ENCODE data around the gene ALPL.

Gene ALPL

GRCh38 chr1:21594935-21595897 is 86.0 kb downstream of the ALPL start:
- no peaks in the 10 kb centered on the region for H3K9me3 ChIP-seq (ENCODE audit: control insufficient read depth in 1 of 2, low read length in 2 of 2)
- no peaks in the 10 kb centered on the region for H3K36me3 ChIP-seq (ENCODE audit: control insufficient read depth in 1 of 2, insufficient read depth in 2 of 2, low read length in 2 of 2)

GRCh38 chr1:21596174-21596573 is 87.0 kb downstream of the ALPL start:
- H3K9me3 ChIP-seq (ENCODE audit: control insufficient read depth in 1 of 2, low read length in 2 of 2): no peaks in the 10 kb centered on the region
- no peak overlapping the region for H3K27ac ChIP-seq (ENCODE audit: low read length)
- H3K36me3 ChIP-seq (ENCODE audit: control insufficient read depth in 1 of 2, insufficient read depth in 2 of 2, low read length in 2 of 2): no peaks in the 10 kb centered on the region
- H3K27me3 ChIP-seq (ENCODE audit: low read depth, low read length): no peaks in the 10 kb centered on the region
- H3K4me1 ChIP-seq (ENCODE audit: control insufficient read depth in 1 of 2, insufficient read depth in 2 of 2, low read length in 2 of 2): no peaks in the 10 kb centered on the region
- no peak overlapping the region for H3K4me3 ChIP-seq (ENCODE audit: low read depth in 1 of 2, low read length in 2 of 2)

More at GRCh38 chr1:21594935-21595897, 86.0 kb downstream of the ALPL start:
- no peak overlapping the region for H3K27ac ChIP-seq (ENCODE audit: low read length)
- H3K27me3 ChIP-seq (ENCODE audit: low read depth, low read length): no peaks in the 10 kb centered on the region
- H3K4me3 ChIP-seq (ENCODE audit: low read depth in 1 of 2, low read length in 2 of 2): no peak overlapping the region
- peaks cover 0 to 3% of the 10 kb centered on the region in 2 donors for H3K4me1 ChIP-seq (ENCODE audit: control insufficient read depth in 1 of 2, insufficient read depth in 2 of 2, low read length in 2 of 2)

GRCh38 chr1:21596628-21597027 is 87.4 kb downstream of the ALPL start:
- Histone ChIP-seq H3K4me3 (ENCODE audit: low read depth in 1 of 2, low read length in 2 of 2) (no peak overlapping the region), H3K9me3 (ENCODE audit: control insufficient read depth in 1 of 2, low read length in 2 of 2) (no peaks in the 10 kb centered on the region), H3K27me3 (ENCODE audit: low read depth, low read length) (no peaks in the 10 kb centered on the region), H3K4me1 (ENCODE audit: control insufficient read depth in 1 of 2, insufficient read depth in 2 of 2, low read length in 2 of 2) (no peaks in the 10 kb centered on the region), H3K36me3 (ENCODE audit: control insufficient read depth in 1 of 2, insufficient read depth in 2 of 2, low read length in 2 of 2) (no peaks in the 10 kb centered on the region), H3K27ac (ENCODE audit: low read length) (no peak overlapping the region)

GRCh38 chr1:21597753-21598152 is 88.5 kb downstream of the ALPL start:
- H3K4me3 ChIP-seq (ENCODE audit: low read depth in 1 of 2, low read length in 2 of 2): no peak overlapping the region
- no peaks in the 10 kb centered on the region for H3K27me3 ChIP-seq (ENCODE audit: low read depth, low read length)
- no peaks in the 10 kb centered on the region for H3K36me3 ChIP-seq (ENCODE audit: control insufficient read depth in 1 of 2, insufficient read depth in 2 of 2, low read length in 2 of 2)
- H3K4me1 ChIP-seq (ENCODE audit: control insufficient read depth in 1 of 2, insufficient read depth in 2 of 2, low read length in 2 of 2): no peaks in the 10 kb centered on the region
- no peak overlapping the region for H3K27ac ChIP-seq (ENCODE audit: low read length)
- H3K9me3 ChIP-seq (ENCODE audit: control insufficient read depth in 1 of 2, low read length in 2 of 2): no peaks in the 10 kb centered on the region

DNA sequence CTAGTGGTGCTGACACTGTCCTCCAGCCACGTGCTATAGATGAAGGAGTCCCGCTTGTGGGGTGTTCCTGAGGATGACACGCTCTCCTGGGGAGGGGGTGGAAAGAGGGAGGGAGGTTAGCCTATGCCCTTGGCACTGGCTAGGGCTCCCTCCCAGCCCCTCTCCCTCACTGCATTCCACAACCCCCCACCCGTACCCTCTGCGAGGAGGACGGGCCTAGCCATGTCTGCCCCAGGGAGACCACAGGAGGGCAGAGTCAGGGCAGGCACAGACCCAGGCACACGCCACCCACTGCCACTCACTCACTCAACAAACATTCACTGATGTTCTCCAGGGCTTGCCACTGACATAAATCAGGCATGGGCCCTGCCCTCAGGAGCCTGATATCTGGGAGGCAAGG is 89.2 kb downstream of the ALPL start:
- Histone ChIP-seq H3K36me3 (ENCODE audit: control insufficient read depth in 1 of 2, insufficient read depth in 2 of 2, low read length in 2 of 2) (no peaks in the 10 kb centered on the region), H3K4me3 (ENCODE audit: low read depth in 1 of 2, low read length in 2 of 2) (no peak overlapping the region), H3K4me1 (ENCODE audit: control insufficient read depth in 1 of 2, insufficient read depth in 2 of 2, low read length in 2 of 2) (no peaks in the 10 kb centered on the region), H3K9me3 (ENCODE audit: control insufficient read depth in 1 of 2, low read length in 2 of 2) (no peaks in the 10 kb centered on the region), H3K27ac (ENCODE audit: low read length) (no peak overlapping the region), H3K27me3 (ENCODE audit: low read depth, low read length) (no peaks in the 10 kb centered on the region)

- Histone ChIP-seq H3K4me1 (ENCODE audit: control insufficient read depth in 1 of 2, insufficient read depth in 2 of 2, low read length in 2 of 2) (no peaks in the 10 kb centered on the region), H3K27me3 (ENCODE audit: low read depth, low read length) (no peaks in the 10 kb centered on the region)
Observed at GRCh38 chr1:21598904-21599303, 89.7 kb downstream of the ALPL start.

DNA sequence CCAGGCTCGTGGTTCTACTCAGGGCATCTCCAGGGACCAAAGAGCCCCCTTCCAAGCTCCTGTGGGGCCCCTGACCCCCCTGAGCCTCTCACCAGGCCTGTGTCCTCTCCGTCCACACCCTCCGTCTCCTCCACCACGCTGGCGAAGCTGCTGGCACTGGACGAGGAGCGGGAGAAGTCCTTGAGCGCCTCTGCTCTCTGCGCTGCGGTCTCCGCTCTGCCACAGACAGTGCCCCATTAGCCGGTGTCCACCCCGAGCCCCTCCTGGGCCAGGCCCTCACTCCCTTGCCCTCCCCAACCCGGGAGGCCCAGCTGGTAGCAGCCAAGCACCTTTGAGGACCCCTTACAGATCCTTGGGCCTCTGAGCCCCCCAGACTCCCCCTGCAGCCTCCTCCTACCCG is 90.2 kb downstream of the ALPL start:
- no peaks in the 10 kb centered on the region for H3K36me3 ChIP-seq (ENCODE audit: control insufficient read depth in 1 of 2, insufficient read depth in 2 of 2, low read length in 2 of 2)
- no peaks in the 10 kb centered on the region for H3K4me1 ChIP-seq (ENCODE audit: control insufficient read depth in 1 of 2, insufficient read depth in 2 of 2, low read length in 2 of 2)
- H3K27ac ChIP-seq (ENCODE audit: low read length): no peak overlapping the region
- H3K9me3 ChIP-seq (ENCODE audit: control insufficient read depth in 1 of 2, low read length in 2 of 2): no peaks in the 10 kb centered on the region
- no peak overlapping the region for H3K4me3 ChIP-seq (ENCODE audit: low read depth in 1 of 2, low read length in 2 of 2)
- no peaks in the 10 kb centered on the region for H3K27me3 ChIP-seq (ENCODE audit: low read depth, low read length)

More at GRCh38 chr1:21598904-21599303, 89.7 kb downstream of the ALPL start:
- Histone ChIP-seq H3K9me3 (ENCODE audit: control insufficient read depth in 1 of 2, low read length in 2 of 2) (no peaks in the 10 kb centered on the region), H3K36me3 (ENCODE audit: control insufficient read depth in 1 of 2, insufficient read depth in 2 of 2, low read length in 2 of 2) (no peaks in the 10 kb centered on the region), H3K27ac (ENCODE audit: low read length) (no peak overlapping the region), H3K4me3 (ENCODE audit: low read depth in 1 of 2, low read length in 2 of 2) (no peak overlapping the region)

GRCh38 chr1:21601278-21602048 is 92.2 kb downstream of the ALPL start:
- no peak overlapping the region for H3K27ac ChIP-seq (ENCODE audit: low read length)
- H3K36me3 ChIP-seq (ENCODE audit: control insufficient read depth in 1 of 2, insufficient read depth in 2 of 2, low read length in 2 of 2): no peaks in the 10 kb centered on the region
- no peaks in the 10 kb centered on the region for H3K4me1 ChIP-seq (ENCODE audit: control insufficient read depth in 1 of 2, insufficient read depth in 2 of 2, low read length in 2 of 2)
- no peak overlapping the region for H3K4me3 ChIP-seq (ENCODE audit: low read depth in 1 of 2, low read length in 2 of 2)
- no peaks in the 10 kb centered on the region for H3K27me3 ChIP-seq (ENCODE audit: low read depth, low read length)
- no peaks in the 10 kb centered on the region for H3K9me3 ChIP-seq (ENCODE audit: control insufficient read depth in 1 of 2, low read length in 2 of 2)

GRCh38 chr1:21603177-21604138 is 94.2 kb downstream of the ALPL start:
- no peak overlapping the region for H3K27ac ChIP-seq (ENCODE audit: low read length)
- H3K27me3 ChIP-seq (ENCODE audit: low read depth, low read length): no peaks in the 10 kb centered on the region
- H3K36me3 ChIP-seq (ENCODE audit: control insufficient read depth in 1 of 2, insufficient read depth in 2 of 2, low read length in 2 of 2): no peaks in the 10 kb centered on the region
- H3K9me3 ChIP-seq (ENCODE audit: control insufficient read depth in 1 of 2, low read length in 2 of 2): no peaks in the 10 kb centered on the region
- H3K4me3 ChIP-seq (ENCODE audit: low read depth in 1 of 2, low read length in 2 of 2): no peak overlapping the region
- H3K4me1 ChIP-seq (ENCODE audit: control insufficient read depth in 1 of 2, insufficient read depth in 2 of 2, low read length in 2 of 2): no peaks in the 10 kb centered on the region

GRCh38 chr1:21604208-21604957 is 95.2 kb downstream of the ALPL start:
- no peaks in the 10 kb centered on the region for H3K9me3 ChIP-seq (ENCODE audit: control insufficient read depth in 1 of 2, low read length in 2 of 2)
- H3K36me3 ChIP-seq (ENCODE audit: control insufficient read depth in 1 of 2, insufficient read depth in 2 of 2, low read length in 2 of 2): no peaks in the 10 kb centered on the region
- H3K4me1 ChIP-seq (ENCODE audit: control insufficient read depth in 1 of 2, insufficient read depth in 2 of 2, low read length in 2 of 2): no peaks in the 10 kb centered on the region
- H3K4me3 ChIP-seq (ENCODE audit: low read depth in 1 of 2, low read length in 2 of 2): no peak overlapping the region
- H3K27me3 ChIP-seq (ENCODE audit: low read depth, low read length): no peaks in the 10 kb centered on the region
- no peak overlapping the region for H3K27ac ChIP-seq (ENCODE audit: low read length)

Data from muscle layer of duodenum (tissue), 2 donors.